Activated T-cell treated with anti-CD3 and anti-CD28 coated beads for 1 hour (primary cell): ENCODE measurements around the gene POLR2A.
"Not testable (repeated sequence)": the region's sequence is repeated elsewhere in the genome, so short reads cannot be mapped to it uniquely, and the experiment has no call there.

Experiments used
- DNase-seq: peaks from one replicate; pipeline ENCODE4 v3.0.0-alpha.2; 2020; ENCODE audit warnings: low read depth

The POLR2A gene

DNA sequence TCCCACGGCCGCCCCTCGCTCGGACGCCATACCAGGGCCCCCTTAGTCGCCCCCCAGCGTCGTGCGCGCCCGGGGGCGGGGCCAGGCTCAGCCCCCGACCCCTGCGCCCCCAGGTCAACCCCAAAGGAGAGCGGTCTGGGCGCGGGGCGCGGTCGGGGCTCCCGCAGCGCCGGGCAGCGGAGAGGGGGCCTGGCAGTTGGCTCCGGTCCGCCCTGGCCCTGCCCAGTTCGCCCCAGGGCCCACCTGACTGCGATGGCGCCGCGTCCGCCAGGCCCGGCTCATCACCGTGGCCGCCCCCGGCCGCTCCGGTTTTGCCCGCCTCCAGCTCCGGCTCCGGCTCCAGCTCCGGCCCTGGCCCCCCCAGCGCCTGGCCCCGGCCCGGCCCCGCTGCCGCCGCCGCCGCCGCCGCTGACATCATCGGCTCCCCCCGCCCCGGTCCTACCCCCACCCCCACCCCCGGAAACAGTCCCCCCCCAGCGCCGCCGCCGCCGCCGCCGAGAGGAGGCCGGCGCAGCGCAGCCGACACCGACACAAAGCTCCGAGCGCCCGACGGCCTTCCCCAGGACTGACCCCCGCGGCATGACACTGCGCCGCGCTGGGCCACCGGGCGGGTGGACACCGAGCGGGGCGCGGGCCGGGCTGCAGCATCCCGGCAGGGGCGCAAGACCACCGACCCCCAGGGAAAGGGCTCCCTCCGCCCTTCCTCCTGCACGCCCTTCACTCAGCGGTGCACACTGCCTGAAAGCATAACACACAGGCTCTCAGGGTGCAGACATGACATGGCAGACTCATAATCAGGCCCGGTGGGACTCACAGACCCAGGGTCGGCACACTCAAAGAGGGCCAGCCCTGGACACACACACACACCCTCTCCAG lies 4.7 kb upstream of the POLR2A start, which contains the start of gene ZBTB4:
Gene ZBTB4 (minus strand): TSS at position 419 of the 876 bp plus-strand sequence. CDS start 12,830 bp downstream, outside the sequence.
- peak; percentile 62 for DNase-seq

DNA sequence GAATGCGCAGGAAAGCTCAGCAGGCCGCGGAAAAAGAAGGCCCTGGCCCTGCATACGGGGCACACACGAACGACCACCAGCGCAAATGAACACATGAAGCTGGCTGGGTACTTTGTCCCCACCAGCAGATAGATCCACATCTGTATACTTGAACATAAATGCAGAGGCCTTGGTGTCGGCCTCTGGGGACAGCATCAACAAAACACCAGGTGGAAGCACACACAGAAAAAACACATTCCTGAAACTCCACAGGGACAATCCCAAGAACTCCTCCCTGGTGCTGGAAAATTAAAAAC lies 4.1 kb upstream of the POLR2A start:
- no peak for DNase-seq

DNA sequence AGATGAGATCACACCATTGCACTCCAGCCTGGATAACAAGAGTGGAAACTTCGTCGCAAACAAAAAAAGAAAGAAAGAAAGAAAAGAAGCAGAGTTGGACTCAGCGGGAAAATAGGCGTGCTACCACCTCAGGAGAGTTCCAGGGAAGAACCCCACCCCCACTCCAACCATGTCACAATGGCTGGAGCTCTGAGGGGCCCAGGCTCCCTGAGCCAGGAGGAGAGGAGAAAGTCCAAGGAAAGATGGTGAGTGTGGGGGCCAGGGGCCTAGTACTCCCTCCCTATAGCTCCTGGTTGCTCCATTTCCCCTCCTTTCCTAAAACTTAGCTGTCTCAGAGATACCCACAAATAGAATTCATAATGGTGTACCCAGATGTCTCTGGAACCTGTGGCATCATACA lies 2.9 kb upstream of the POLR2A start, which contains the start of gene SLC35G6:
Gene SLC35G6 (plus strand): TSS at position 172 of the 400 bp plus-strand sequence. CDS start 71 bp downstream, at position 243.
- not testable (repeated sequence) for DNase-seq

GRCh38 chr17:7481842-7482741 lies 2.1 kb upstream of the POLR2A start:
- not testable (repeated sequence) for DNase-seq

GRCh38 chr17:7482742-7483088 lies 1.5 kb upstream of the POLR2A start:
- DNase-seq, result not testable (repeated sequence)

- DNase-seq, result peak; percentile 88
These were observed 705 bp upstream of the POLR2A start for GRCh38 chr17:7483255-7484066.

- DNase-seq, result no peak
These were observed 782 bp downstream of the POLR2A start for GRCh38 chr17:7484919-7485377.

DNA sequence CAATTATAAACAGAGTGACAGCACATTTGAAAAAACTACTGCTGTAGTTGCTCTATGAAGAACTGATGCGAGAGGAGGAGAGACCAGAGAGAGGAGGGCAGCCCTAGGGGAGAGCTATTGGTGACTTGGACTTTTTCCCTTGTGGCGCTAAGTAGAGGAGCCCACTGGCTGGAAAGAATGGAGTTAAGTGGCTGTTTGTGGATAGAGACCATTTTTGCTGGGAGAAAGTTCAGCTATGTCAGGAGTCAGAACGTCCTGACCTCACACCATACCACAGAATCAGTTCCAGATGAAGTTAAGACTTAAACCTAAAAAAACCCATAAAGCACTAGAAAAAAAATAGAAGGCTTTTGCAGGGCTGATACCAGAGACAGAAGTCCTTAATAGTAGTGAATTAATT lies 2.0 kb downstream of the POLR2A start:
- no peak for DNase-seq

GRCh38 chr17:7490144-7490543 lies 6.0 kb downstream of the POLR2A start:
- no peak for DNase-seq

DNA sequence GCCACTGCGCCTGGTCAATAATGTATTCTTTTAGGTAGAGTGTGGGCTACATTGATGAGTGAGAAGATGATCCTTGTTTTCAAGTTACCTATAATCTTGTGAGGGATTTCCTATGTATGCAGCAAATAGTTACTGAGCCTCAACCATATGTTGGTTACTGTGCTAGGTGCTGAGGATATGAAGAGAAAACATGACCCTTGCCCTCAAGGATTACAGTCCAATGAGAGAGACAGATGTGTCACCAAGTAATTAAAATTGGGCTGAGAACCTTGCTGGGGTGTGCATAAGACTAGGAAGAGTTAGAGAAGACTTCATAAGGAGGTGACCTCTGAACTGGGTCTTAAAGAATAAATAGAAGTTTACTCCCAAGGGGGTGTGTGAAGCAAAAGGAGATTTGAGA lies 7.4 kb downstream of the POLR2A start:
- DNase-seq, result no peak

DNA sequence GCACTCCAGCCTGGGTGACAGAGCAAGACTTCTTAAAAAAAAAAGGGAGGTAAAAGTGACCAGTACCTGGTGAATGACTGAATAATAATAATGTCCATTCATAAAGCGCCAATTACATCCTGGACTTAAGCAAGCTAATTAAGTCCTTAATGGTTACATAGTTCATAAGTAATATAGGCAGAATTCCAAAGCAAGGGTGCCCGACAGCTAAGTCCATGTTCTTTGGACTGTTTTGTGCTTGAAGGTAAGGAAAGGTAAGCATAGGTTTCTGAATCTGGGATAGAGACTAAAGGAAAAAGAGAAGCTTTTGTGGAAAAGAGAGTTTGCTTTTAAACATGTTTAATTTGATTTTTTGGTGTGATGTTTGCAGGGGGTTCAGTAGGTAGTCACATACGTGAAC lies 9.8 kb downstream of the POLR2A start:
- DNase-seq, result no peak

DNA sequence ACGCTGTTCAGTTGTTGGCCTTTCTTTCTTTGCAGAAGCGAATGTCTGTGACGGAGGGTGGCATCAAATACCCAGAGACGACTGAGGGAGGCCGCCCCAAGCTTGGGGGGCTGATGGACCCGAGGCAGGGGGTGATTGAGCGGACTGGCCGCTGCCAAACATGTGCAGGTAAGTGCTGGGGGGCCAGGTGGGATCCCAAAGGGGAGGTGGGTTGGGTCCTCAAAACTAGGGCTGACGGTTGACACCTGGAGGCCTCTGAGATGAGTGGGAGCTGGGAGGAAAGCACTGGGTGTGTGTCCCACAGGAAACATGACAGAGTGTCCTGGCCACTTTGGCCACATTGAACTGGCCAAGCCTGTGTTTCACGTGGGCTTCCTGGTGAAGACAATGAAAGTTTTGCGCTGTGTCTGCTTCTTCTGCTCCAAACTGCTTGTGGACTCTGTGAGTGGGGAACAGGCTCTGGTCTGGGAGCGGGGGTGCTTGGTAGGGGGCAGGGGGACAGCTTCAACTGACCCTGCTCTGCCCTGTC lies 11.8 kb downstream of the POLR2A start:
- DNase-seq, result no peak

DNA sequence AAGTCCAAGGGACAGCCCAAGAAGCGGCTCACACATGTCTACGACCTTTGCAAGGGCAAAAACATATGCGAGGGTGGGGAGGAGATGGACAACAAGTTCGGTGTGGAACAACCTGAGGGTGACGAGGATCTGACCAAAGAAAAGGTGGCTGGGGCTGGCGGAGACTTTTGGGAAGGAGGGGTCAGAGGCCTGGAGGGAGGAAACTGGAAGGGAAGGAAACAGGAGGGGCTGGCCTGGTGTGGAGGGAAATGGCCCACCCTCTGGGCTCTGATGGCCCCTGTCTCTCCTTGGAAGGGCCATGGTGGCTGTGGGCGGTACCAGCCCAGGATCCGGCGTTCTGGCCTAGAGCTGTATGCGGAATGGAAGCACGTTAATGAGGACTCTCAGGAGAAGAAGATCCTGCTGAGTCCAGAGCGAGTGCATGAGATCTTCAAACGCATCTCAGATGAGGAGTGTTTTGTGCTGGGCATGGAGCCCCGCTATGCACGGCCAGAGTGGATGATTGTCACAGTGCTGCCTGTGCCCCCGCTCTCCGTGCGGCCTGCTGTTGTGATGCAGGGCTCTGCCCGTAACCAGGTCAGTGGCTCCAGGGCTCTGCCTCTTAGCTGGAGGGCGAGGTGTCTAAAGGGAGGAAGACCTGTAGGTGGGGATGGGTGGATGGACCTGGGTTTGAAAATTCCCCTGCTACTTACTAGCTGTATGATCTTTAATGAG lies 12.5 kb downstream of the POLR2A start:
- DNase-seq, result no peak

GRCh38 chr17:7497228-7497627 lies 13.1 kb downstream of the POLR2A start:
- no peak for DNase-seq

DNA sequence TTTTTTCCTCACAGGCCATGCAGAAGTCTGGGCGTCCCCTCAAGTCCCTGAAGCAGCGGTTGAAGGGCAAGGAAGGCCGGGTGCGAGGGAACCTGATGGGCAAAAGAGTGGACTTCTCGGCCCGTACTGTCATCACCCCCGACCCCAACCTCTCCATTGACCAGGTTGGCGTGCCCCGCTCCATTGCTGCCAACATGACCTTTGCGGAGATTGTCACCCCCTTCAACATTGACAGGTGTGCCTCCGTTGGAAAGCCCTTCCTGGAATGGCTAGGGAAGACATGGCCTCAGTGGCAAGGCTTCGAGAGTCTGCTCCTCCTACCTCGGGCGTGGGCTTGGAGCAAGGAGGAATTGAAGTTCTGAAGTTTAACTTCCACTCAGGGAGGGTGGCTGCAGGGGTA lies 13.5 kb downstream of the POLR2A start:
- DNase-seq, result no peak

DNA sequence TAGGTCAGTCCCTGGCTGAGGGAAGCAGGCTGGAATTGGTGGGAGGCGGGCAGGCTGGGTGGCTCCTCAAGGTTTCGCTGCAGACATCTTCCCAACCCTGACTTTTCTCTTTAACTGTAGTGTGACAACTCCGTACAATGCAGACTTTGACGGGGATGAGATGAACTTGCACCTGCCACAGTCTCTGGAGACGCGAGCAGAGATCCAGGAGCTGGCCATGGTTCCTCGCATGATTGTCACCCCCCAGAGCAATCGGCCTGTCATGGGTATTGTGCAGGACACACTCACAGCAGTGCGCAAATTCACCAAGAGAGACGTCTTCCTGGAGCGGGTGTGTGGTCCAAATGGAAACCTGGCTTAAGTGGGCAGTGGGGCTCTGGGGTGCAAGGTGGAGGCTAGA lies 15.0 kb downstream of the POLR2A start:
- no peak for DNase-seq

DNA sequence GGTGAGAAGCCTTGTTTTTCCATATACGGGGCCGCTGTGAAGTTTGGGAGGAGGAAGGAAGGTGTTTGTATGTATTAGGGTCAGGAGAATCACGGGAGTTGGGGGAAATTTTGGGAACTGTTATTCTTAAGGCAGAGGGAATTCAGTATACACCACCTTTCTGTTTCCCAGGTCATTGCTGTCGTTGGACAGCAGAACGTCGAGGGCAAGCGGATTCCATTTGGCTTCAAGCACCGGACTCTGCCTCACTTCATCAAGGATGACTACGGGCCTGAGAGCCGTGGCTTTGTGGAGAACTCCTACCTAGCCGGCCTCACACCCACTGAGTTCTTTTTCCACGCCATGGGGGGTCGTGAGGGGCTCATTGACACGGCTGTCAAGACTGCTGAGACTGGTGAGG lies 17.6 kb downstream of the POLR2A start:
- no peak for DNase-seq

GRCh38 chr17:7502171-7502847 lies 18.1 kb downstream of the POLR2A start:
- DNase-seq, result no peak

GRCh38 chr17:7502987-7503386 lies 18.8 kb downstream of the POLR2A start:
- DNase-seq, result no peak

DNA sequence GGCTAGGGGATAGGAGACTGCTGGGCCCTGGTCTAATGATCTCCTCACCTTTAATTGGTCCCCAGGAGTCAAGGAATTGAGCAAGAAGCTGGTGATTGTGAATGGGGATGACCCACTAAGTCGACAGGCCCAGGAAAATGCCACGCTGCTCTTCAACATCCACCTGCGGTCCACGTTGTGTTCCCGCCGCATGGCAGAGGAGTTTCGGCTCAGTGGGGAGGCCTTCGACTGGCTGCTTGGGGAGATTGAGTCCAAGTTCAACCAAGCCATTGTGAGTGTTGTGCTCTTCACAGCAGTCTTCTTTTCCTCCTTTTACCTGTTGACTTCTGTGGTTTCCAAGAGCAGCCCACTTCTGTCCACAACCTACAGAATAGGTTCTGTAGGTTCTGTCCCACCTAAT lies 19.4 kb downstream of the POLR2A start:
- no peak for DNase-seq

DNA sequence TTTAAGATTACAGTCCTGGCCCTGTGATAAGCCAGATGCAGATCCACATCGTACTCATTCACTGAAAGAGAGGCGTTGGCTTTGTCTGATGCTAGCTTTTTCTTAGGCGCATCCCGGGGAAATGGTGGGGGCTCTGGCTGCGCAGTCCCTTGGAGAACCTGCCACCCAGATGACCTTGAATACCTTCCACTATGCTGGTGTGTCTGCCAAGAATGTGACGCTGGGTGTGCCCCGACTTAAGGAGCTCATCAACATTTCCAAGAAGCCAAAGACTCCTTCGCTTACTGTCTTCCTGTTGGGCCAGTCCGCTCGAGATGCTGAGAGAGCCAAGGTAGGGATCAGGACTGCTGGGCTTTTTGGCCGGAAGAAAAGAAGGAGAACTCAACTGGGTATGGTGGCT lies 24.0 kb downstream of the POLR2A start:
- DNase-seq, result no peak
